GM18517 (cell line): ENCODE results near the gene BLM.
A peak's percentile ranks its signal among the peaks of the same experiment; 100 is the strongest.

ENCODE experiments used
- ATAC-seq: cut with Tn5 transposase; IDR thresholded peaks from one replicate; pipeline ENCODE4 v1.9.1; 2021; ENCODE audit warnings: mild to moderate bottlenecking, moderate library complexity; ENCODE audit not compliant: unreplicated experiment

BLM gene

GRCh38 chr15:90691369-90691768, 25.8 kb upstream of the BLM start:
- ATAC-seq = no peak

DNA sequence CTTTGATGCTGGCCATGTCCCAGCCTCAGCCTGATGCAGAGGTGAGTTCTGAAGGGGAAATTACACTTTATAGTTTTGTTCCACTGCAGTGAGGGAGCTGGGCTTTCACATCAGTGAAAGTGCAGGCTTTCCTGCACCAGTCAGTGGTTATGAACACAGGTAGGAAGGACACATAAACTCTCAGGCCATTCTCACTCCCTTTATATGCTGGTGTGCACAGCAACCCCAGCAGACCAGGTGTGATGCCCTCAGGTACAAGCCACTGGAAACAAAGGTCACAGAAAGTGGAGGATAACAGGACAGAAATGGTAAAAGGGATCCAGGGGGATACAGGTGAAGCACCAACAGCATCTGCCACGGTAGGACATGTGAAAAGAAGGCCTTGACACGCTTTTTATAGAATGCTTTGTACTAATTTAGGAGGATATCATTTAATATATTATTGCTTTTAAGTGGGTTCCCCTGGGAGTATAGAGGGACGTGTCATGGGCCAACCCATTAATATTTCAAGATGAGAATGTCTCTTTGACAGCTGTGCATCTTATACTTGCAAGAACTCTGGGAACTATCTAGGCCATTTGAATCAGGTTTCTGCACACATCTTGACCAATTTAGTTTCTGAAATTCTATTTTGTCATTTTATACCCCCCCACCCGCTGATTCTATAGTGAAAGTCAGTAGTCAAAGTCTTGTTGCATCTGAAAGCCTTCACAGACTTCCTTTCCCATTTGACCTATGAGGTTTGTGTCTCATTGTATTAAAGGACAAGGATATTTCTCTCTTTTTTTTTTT, 25.0 kb upstream of the BLM start:
- ATAC-seq = peak; percentile 52

- no peak for ATAC-seq
Observed at GRCh38 chr15:90694987-90695386, 22.2 kb upstream of the BLM start.

- no peak for ATAC-seq
Observed at GRCh38 chr15:90697175-90697574, 20.0 kb upstream of the BLM start.

DNA sequence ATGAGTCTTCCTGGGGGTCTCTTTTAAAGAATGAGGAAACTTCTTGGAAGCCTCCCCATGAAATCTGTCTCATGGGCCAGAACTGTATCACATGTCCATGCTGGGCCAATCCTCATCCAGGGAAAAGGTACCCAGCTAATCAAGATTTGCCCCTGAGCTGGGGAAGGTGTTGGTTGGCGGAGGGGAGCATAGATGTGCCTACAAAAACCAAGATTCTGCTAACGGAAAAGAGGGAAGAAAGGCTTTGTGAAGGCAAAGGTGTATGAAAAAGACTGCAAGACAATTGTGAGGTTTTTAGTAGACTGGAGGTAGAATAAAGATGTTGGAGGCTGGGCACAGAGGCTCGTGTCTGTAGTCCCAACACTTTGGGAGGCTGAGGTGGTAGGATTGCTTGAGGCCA, 18.5 kb upstream of the BLM start:
- no peak for ATAC-seq

DNA sequence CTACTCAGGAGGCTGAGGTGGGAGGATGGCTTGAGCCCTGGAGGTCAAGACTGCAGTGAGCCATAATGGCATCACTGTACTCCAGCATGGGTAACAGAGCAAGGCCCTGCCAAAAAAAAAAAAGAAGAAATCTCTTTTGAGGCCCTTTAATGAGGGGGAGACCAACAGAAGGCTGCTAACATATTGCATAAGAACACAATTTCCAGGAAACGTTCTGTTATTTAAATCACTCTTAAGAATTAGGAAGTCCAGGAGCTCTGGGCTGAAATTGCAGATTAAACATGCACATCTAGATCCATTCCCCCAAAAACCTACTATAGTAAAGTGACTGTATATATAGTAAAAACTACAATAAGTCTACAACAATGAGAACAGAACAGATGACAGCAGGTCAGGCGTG, 16.1 kb upstream of the BLM start:
- ATAC-seq = no peak

- no peak for ATAC-seq
Observed at GRCh38 chr15:90701880-90702630, 15.1 kb upstream of the BLM start.

- ATAC-seq = no peak
Observed at GRCh38 chr15:90703455-90703854, 13.7 kb upstream of the BLM start.

DNA sequence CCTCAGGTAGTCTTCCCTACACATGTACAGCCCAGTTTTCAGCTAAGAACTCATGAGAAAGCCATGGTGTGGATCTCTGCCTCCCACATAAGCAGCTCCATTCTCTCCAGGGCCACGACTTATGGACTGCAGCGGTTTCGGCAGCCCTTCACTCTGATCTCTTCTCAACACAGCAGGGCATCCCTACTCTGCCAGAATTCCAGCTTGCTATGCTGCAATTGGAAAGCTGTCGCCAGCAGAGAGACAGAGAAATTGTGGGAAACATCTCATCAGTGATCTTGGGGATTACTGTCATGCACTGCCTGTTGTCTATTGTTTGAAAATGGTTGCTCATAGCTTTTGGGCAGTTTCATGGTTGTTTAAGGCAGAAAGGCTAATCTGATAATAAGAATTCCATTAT, 11.9 kb upstream of the BLM start:
- no peak for ATAC-seq

DNA sequence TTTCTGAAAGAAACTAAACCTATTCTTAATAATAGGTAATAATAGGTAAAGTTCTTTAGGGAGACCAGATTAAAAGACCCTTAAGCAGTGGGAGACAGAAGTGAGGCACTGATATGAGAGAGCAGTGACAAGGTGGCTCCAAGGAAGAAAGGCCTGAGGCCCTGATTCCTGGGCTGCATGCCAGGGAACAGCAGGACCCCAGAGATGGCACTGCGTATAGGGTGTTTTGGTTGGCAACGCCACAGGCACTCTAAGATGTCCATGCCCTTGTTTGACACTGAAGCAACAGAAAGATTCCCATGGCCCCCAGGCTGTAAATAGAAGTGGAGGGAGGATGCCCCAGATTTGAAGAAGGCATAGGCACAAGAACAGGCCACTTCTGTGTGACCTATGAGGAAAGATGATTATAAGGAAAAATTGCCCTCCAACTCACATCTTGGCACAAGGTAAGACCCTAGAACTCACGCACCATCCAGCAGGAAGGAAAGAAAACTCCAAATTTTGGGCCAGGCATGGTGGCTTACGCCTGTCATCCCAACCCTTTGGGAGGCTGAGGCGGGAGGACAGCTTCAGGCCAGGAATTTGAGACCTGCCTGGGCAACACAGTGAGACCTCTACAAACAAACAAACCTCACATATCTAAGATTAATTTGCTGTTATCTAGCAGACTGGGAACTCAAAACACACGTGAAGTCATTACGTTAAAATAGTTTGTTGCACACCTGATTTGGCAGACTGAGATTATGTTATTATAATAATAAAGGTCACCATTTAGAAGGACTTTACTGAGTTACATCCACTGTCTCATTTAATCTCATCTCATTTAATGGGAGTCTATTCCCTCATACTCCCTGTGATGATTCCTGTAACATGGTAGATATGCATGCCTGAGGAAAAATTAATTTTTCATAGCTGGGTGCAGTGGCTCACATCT, 10.5 kb upstream of the BLM start:
- ATAC-seq = no peak

- no peak for ATAC-seq
Observed at GRCh38 chr15:90707489-90707888, 9.7 kb upstream of the BLM start.

DNA sequence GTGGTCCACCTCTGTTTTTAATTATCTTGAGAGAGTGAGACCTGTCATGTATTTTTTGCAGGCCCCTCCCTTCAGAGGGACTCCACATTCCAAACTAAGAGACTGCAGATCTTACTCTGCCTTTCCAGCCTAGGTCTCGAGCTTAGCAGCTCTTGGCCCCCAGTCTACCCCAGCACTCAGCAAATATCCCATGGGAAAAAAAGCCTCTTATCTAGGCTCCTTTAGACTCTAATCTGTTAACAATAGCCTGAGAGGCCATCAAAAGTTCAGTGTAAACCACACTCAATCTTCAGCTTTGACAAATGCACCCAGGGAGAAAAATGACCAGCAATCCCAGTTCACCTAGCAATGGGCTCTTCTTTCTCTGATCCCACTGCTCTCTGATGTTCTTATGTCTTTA, 8.6 kb upstream of the BLM start:
- ATAC-seq = no peak

DNA sequence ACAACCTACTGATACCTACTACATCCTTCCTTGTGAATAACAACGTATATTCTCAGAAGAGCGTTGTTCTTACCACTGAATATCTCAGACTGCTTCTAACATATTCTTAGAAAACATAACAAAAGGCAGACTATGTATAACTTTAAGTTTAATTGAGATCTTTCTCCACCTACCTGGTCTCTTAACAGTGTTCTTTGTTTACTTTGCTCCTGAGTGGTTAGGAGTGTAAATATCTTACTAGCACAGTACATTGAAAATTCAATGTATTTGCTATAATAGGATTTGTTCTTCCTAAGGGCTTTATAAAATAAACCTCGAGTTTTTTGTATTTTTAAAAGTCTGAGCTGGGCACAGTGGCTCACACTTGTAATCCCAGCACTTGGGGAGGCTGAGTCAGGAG, 7.9 kb upstream of the BLM start:
- no peak for ATAC-seq

DNA sequence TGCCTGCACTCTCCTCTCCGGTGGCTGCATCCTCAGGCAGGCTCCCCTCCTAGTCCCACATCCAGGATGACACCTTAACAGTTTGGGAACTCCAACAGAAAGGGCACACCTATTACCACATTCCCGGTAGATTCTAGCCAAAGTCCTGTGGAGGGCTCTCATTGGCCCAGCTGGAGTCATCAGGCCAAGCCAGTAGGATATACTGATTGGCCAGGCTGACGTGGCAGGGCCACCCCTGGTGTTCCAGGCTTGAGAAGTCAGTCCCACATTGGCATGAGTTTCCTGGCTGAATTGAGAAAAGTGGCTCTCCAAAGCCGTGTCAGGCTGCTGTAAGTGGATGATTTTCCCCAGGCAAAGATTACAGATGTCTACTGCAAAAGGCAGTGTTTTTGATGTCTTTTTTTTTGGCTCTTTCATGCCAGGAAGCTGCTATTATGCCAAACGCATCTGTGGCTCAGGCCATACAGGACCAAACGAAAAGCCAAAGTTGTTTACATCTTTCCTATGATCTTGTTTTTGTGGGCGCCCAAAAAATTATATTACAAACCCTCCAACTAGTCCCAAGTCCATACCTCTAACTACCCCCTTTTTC, 6.6 kb upstream of the BLM start:
- no peak for ATAC-seq

- ATAC-seq = no peak
Observed at GRCh38 chr15:90711418-90711824, 5.7 kb upstream of the BLM start.

DNA sequence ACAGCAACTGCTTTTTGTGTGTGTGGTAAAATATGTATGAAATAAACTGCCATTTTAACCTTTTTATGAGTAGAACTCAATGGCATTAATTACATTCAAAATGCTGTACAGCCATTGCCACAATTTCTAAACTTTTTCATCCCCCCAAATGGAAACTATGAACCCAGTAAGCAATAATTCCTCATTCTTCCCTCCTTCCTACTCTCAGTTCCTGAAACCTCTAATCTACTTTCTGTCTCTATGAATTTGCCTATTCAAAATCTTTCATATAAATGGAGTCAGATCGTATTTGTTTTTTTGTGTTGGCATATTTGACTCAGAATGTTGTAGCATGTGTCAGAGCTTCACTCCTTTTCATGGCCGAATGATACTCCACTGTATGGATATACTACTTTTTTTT, 5.3 kb upstream of the BLM start:
- no peak for ATAC-seq

- no peak for ATAC-seq
Observed at GRCh38 chr15:90713081-90713480, 4.1 kb upstream of the BLM start.

DNA sequence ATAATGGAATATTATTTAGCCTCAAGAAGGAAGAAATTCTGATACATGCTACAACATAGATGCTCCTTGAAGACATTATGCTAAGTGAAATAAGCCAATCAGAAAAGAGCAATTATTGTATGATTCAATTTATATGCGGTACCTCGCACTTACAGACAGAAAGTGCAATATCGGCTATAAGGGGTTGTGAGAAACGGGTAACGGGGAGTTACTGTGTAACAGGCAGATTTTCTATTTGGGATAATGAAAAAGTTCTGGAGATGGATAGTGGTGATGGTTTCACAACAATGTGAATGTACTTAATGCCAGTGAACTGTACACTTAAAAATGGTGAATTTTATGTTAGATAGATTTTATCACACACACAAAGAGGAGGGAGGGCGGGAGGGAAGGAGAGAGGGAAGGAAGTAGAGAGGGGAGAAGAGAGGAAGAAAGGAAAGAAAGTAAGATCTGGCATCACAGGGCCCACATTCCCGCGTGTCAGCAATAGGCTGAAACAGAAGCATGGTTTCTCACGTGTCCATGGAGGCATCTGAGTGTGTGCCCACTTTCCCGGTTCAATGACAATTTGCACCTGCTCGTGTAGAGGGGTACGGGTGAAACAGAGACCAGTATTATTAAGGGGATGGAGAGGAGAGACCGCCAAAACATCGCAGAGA, 700 bp upstream of the BLM start:
- ATAC-seq = no peak

DNA sequence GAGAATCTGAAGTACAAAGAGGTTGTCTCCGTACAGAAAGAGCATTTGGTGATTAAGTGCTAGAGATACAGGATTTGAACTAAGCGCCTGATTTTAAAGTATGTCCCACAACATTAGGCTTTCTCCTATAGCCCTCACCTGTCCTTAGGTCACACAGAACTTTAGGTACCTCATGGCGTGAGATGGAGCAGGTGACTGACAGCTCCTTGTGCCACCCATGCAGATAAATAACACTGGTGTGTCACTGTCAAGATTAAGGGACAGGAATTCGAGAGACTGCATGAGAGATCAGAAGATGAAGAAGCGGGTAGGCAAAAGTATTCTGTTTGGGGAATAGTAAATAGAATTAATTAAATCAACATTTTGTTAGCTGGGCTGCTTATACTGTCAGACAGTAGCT, 1.1 kb downstream of the BLM start:
- ATAC-seq = no peak

DNA sequence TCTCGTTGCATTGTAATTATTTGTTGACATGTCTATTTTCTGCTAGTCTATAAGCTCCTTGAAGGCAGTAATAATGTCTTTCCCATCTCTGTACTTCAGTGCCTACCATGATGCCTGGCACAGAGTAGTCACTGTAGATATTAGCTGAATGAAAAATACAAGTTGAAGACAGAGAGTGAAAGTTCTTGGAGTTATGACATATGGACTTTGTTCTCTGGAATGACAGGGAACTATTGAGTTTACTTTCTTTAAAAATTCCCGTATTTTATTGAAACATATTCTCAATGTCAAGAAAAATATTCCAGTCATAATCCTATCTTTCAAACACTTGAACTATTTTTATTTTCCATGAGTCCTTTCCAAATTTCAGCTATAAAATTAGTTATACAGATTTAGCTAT, 3.0 kb downstream of the BLM start:
- ATAC-seq = no peak

DNA sequence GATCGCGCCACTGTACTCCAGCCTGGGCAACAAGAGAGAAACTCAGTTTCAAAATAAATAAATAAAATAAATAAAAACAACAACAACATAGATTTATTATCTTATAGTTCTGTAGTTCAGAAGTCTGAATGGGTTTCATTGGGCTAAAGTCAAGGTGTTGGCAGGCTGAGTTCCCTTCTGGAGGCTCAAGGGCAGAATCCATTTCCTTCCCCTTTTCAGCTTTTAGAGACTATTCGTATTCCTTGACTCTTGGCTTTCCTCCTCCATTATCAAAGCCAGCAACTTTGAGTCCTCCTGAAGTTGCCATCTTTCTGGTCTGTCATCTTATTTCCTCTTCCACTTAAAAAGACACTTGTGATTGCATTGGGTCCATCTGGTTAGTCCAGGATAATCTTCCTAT, 12.1 kb downstream of the BLM start:
- no peak for ATAC-seq
